Measurements from ENCODE around the gene GAREM1. TPM values are rescaled to one million over a fixed set of nuclear protein-coding genes. Genes with fewer than 3 reads are reported as not detected.

GAREM1 gene
- total RNA-seq, 1 donor from 2014 or later: 11.5 TPM

DNA sequence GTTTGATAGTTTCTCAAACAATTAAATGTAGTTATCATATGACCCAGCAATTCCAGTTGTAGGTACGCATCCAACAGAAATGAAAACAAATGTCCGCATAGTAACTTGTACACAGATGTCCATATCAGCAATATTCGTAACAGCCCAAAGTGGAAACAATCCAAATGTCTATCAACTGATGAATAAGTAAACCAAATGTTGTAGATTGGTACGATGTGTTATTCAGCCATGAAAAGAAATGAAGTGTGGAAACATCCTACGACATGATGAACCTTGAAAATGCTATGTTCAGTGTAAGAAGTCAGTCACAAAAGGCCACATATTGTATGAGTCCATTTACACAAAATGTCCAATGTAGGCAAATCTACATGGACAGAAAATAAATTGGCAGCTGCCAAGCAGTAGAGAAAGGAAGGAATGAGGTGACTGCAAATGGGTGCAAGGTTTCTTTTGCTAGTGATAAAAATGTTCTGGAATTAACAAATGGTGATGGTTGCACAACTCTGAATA is 26.9 kb downstream of the GAREM1 start:
- H3K27ac ChIP-seq: no peak overlapping the region
- TF ChIP-seq, protein P1, sequence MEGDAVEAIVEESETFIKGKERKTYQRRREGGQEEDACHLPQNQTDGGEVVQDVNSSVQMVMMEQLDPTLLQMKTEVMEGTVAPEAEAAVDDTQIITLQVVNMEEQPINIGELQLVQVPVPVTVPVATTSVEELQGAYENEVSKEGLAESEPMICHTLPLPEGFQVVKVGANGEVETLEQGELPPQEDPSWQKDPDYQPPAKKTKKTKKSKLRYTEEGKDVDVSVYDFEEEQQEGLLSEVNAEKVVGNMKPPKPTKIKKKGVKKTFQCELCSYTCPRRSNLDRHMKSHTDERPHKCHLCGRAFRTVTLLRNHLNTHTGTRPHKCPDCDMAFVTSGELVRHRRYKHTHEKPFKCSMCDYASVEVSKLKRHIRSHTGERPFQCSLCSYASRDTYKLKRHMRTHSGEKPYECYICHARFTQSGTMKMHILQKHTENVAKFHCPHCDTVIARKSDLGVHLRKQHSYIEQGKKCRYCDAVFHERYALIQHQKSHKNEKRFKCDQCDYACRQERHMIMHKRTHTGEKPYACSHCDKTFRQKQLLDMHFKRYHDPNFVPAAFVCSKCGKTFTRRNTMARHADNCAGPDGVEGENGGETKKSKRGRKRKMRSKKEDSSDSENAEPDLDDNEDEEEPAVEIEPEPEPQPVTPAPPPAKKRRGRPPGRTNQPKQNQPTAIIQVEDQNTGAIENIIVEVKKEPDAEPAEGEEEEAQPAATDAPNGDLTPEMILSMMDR (IDR thresholded peaks at IDR 0.05): no peak
- no peak for ATAC-seq

DNA sequence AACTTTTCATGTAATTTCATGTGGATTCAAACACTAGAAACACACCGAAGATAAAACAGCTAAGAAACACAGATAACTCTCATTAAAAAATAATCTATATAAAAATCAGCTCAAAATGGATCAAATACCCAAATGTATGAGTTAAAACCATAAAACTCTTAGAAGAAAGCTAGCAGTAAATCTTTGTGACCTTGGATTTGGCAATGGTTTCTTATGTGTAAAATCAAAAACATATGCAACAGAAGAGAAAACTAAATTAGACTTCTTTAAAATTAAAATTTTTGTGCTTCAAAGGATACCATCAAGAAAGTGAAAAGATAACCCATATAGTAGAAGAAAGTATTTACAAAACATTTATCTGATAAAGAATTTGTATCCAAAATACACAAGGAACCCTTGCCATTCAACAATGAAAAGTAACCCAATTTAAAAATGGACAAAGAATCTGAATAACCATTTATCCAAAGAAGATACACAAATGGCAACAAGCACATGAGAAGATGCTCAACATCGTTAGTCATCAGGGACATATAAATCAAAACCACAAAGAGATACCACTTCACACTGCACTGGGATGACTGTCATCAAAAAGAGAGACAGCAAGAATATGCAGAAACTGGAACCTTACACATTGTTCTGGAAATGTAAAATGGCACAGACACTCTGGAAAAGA is 27.5 kb downstream of the GAREM1 start:
- H3K4me1 ChIP-seq: no peaks in the 10 kb centered on the region
- no peak for DNase-seq
- no peak overlapping the region for H3K4me3 ChIP-seq
- no peaks in the 10 kb centered on the region for H3K27me3 ChIP-seq
- H3K9me3 ChIP-seq: no peaks in the 10 kb centered on the region
- ATAC-seq: no peak
- TF ChIP-seq, protein P1 (IDR thresholded peaks at IDR 0.05): no peak
- H3K36me3 ChIP-seq: no peaks in the 10 kb centered on the region
- intact Hi-C loops (cut with DNase I): no loop called here
- no peak overlapping the region for H3K27ac ChIP-seq

More for the DNA sequence above, 26.9 kb downstream of the GAREM1 start:
- DNase-seq: no peak
- H3K27me3 ChIP-seq: no peaks in the 10 kb centered on the region
- H3K9me3 ChIP-seq: no peaks in the 10 kb centered on the region
- H3K4me3 ChIP-seq: no peak overlapping the region
- H3K36me3 ChIP-seq: no peaks in the 10 kb centered on the region
- no peaks in the 10 kb centered on the region for H3K4me1 ChIP-seq
- intact Hi-C loops (cut with DNase I): no loop called here

DNA sequence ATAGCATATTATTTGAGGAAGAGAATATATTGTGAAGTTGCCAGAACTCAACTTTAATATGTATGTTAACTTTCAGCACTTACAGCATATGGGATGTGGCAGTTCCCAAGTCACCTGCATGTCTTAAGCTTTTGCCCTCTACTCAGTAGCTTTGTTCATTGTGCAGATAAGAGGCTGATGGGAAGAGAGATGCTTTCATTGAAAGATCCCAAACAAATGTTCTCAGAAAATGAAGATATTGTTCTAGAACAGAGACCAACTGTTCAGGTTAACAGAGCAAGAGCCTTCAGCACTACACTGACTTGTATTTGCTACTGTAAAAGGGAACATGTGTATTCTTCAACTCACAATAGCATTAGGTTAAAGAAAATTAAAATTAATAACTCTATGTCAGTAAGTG is 28.1 kb downstream of the GAREM1 start:
- intact Hi-C loops (cut with DNase I): no loop called here

DNA sequence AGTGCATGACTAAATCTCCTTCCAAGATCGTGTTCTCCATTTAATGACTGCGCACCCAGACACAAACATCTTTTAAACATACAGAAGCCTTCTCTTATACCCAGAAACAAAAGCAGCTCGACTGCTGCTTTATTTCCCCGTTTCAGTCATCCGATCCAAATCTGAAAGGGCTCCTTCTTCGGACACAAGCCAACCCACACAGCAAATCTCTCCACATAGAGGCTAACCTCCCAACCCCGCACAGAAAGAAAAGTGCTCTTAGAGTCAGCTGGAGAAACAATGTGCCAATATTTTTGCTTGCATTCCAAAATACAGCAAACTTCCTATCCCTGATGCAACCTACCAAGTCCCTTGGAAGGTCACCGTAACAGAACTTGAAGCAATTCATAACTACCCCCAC is 29.1 kb downstream of the GAREM1 start:
- TF ChIP-seq, protein P1 (IDR thresholded peaks at IDR 0.05): no peak
- H3K4me1 ChIP-seq: no peaks in the 10 kb centered on the region
- intact Hi-C loops (cut with DNase I): no loop called here
- H3K4me3 ChIP-seq: no peak overlapping the region
- H3K36me3 ChIP-seq: no peaks in the 10 kb centered on the region
- no peaks in the 10 kb centered on the region for H3K27me3 ChIP-seq
- no peaks in the 10 kb centered on the region for H3K9me3 ChIP-seq
- ATAC-seq: peak; percentile 71
- H3K27ac ChIP-seq: no peak overlapping the region
- DNase-seq: no peak

More for the DNA sequence above, 28.1 kb downstream of the GAREM1 start:
- no peak overlapping the region for H3K27ac ChIP-seq
- no peak overlapping the region for H3K4me3 ChIP-seq
- TF ChIP-seq, protein P1 (IDR thresholded peaks at IDR 0.05): no peak
- no peaks in the 10 kb centered on the region for H3K27me3 ChIP-seq
- ATAC-seq: no peak
- H3K9me3 ChIP-seq: no peaks in the 10 kb centered on the region
- H3K4me1 ChIP-seq: no peaks in the 10 kb centered on the region
- no peaks in the 10 kb centered on the region for H3K36me3 ChIP-seq
- DNase-seq: no peak

DNA sequence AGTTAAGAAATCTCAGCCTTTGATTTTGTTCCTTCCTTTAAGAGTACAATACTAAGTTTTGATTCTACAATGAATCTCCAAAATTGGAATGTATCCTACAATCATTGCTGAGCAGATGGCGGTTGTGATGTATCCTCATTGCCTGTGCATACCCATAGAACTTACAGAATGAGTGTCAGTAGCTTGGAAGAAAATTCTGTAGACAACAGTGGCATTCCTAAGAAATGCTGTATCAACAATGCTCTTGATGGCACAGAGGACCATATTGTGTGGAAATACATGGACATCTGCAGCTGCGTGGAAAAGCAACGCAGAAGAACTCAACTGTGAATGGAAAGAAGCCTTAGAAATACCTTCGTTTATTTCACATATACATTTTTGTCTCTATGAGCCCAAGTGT is 30.2 kb downstream of the GAREM1 start:
- H3K4me3 ChIP-seq: no peak overlapping the region
- no peaks in the 10 kb centered on the region for H3K27me3 ChIP-seq
- no peak for ATAC-seq
- TF ChIP-seq, protein P1 (IDR thresholded peaks at IDR 0.05): no peak
- no peak for DNase-seq
- no peaks in the 10 kb centered on the region for H3K9me3 ChIP-seq
- intact Hi-C loops (cut with DNase I): no loop called here
- H3K4me1 ChIP-seq: no peaks in the 10 kb centered on the region
- H3K36me3 ChIP-seq: no peaks in the 10 kb centered on the region
- H3K27ac ChIP-seq: no peak overlapping the region

Measured in upper lobe of right lung (tissue), 1 donor.